Transverse colon (tissue), 3 donors: ENCODE measurements around the gene DNAJC5.

Experiments used
- CTCF ChIP-seq, 5 experiments: fragments of 200-600 bp in 3 of 5; fragments of 450-650 bp in 2 of 5; sonication (generic) in 3 of 5; IDR thresholded peaks; 1 replicate in 2 of 5; 2 replicates in 3 of 5; pipeline ENCODE4 v1.5.1; 2016 to 2017; ENCODE audit warnings: antibody characterized with exemption in 5 of 5, inconsistent platforms in 3 of 5, mild to moderate bottlenecking in 2 of 5, moderate library complexity in 1 of 5
- POLR2A ChIP-seq: fragments of 450-650 bp; IDR thresholded peaks from one replicate; pipeline ENCODE4 v1.6.1; 2016; ENCODE audit warnings: antibody characterized with exemption, mild to moderate bottlenecking, moderate library complexity

GRCh38 chr20:63973160-63973479, 78.2 kb downstream of the DNAJC5 start:
- TF ChIP-seq POLR2A (no peak), CTCF (IDR thresholded peaks at IDR 0.05) (no peak)
